IMR-90 (cell line): Measurements from ENCODE around the gene LTF.

ENCODE experiments used
- CEBPB ChIP-seq: IDR thresholded peaks from 2 replicates; pipeline ENCODE4 v1.6.1; 2012; ENCODE audit warnings: low read depth, low read length, improper control_type of control experiment
- POLR2A ChIP-seq: IDR thresholded peaks from 2 replicates; pipeline ENCODE4 v1.6.1; 2012; ENCODE audit warnings: mild to moderate bottlenecking, low read depth, low read length
- RAD21 ChIP-seq: IDR thresholded peaks from 2 replicates; pipeline ENCODE4 v1.6.1; 2012; ENCODE audit warnings: low read length, improper control_type of control experiment
- RFX5 ChIP-seq: IDR thresholded peaks from 2 replicates; pipeline ENCODE4 v1.8.0; 2012; ENCODE audit warnings: low read depth, mild to moderate bottlenecking, low read length, moderate library complexity
- USF2 ChIP-seq: fragments of 150-350 bp; IDR thresholded peaks from 2 replicates; pipeline ENCODE4 v1.6.1; 2017; ENCODE audit warnings: mild to moderate bottlenecking, antibody characterized with exemption, low read length, low read depth
- TF ChIP-seq, protein P1 (sequence below): conservative IDR thresholded peaks from 2 replicates; pipeline ENCODE4 v1.5.1; 2012; ENCODE audit warnings: mild to moderate bottlenecking, low read depth, low read length, improper control_type of control experiment

DNA sequence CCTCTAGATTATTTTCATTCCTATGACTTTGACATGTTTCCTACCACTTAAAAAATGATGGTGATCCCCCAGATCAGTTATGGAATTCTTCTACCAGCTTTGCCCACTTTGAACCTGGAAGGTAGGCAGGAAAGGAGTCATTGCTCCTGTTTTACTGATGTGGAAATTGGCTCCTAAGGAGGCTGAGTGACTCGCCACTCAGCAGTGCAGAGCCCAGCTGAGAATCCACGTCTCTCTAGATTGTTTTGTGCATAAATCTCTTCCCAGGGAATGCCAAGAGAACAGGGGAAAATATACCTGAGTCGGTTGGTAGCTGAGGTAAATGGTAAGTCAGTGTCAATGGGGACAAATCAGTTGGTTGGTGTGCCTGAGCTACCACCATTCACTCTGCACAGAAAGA is 4.7 kb downstream of the LTF start:
- TF ChIP-seq, protein P1, sequence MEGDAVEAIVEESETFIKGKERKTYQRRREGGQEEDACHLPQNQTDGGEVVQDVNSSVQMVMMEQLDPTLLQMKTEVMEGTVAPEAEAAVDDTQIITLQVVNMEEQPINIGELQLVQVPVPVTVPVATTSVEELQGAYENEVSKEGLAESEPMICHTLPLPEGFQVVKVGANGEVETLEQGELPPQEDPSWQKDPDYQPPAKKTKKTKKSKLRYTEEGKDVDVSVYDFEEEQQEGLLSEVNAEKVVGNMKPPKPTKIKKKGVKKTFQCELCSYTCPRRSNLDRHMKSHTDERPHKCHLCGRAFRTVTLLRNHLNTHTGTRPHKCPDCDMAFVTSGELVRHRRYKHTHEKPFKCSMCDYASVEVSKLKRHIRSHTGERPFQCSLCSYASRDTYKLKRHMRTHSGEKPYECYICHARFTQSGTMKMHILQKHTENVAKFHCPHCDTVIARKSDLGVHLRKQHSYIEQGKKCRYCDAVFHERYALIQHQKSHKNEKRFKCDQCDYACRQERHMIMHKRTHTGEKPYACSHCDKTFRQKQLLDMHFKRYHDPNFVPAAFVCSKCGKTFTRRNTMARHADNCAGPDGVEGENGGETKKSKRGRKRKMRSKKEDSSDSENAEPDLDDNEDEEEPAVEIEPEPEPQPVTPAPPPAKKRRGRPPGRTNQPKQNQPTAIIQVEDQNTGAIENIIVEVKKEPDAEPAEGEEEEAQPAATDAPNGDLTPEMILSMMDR: no peak
- TF ChIP-seq RFX5 (no peak), POLR2A (no peak), CEBPB (no peak), RAD21 (no peak), USF2 (no peak)
